NCI-H1048 (cell line): ENCODE data around the gene CAVIN1.
"Not testable (repeated sequence)": the region's sequence is repeated elsewhere in the genome, so short reads cannot be mapped to it uniquely, and the experiment has no call there.

Source experiments
- DNase-seq: peaks from one replicate; lab custom pipeline; 2025; lab: John Stamatoyannopoulos, UW

CAVIN1 gene

DNA sequence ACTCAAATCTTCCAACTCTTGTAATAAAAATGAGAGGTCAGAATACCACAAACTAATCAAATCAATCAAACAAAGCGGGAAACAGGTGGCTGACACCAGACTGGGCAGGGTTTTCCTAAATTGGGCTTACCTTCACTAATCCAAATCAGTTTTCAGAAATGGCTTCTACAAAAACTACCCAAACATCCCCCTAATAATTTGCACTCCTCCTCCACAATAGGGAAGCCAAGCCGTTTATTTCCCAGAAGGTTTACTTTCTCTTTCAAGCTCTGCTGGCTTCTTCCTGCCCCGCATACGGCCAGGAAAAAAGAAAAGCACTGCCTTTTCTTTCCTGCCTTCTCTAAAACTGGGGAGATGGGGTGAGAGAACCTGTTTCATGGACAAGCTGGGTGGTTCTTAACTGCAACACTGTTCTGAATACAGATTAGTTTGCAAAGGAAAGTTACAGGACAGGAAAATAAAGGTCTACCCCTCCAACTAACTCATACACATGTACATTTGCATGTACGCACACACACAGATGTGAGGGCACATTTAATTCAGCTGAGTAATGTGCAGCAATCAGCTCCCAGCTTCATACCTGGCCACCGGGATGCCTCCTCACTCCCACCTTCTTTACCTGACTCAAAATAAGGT is 44.0 kb downstream of the CAVIN1 start:
- DNase-seq = no peak

DNA sequence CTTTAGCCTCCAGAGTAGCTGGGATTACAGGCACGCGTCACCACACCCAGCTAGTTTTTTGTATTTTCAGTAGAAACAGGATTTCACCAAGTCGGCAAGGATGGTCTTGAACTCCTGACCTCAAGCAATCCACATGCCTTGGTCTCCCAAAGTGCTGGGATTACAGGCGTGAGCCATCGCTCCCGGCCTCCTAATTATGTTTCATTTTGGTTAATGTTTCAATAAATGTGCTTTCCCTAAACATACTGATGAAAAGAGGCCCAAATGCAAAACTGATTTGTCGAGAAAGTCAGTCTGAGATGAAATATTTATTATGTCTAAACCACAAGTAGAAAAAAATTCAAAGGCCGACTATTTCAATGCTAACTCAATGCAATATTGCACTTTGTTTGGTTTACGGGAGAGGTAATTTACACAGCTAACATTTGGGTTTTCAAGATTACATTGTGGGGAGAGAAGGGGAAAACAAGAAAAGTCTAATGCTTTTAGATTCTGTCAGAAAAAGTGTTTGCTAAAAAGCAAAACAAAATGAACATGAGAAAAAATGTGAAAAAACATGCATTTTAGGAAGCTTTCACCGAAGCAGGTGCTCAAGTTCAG is 44.6 kb downstream of the CAVIN1 start:
- no peak for DNase-seq

DNA sequence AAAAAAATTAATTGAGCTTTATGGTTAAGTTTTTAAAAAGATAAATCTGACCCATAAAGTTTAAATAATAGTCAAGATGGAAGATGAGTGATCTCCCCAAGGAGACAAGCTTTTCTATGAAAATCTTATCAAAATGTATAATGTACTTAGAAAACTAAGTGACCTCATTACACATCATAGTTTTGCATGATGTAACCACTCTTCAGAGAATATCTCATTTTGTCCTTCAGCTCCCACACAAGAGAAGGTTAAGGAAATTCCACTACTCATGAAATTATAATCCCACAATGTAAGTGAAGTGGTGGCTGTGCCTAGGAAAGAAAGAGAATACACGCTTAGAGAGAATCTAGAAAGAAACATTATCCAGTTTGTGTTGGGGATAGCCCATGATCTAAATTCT is 49.2 kb downstream of the CAVIN1 start:
- no peak for DNase-seq

DNA sequence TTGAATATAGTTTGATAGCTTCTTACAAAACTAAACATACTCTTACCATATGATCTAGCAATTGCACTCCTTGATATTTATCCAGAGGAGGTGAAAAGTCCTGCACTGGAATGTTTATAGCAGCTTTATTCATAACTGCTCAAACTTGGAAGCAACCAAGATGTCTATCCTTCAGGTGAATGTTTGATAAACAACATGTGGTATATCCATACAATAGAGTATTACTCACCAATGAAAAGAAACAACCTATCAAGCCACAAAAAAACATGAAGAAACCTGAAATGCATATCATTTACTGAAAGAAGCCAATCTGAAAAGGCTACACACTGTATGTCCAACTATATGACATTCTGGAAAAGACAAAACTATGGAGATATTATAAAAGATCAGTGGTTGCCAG is 50.9 kb downstream of the CAVIN1 start:
- no peak for DNase-seq

DNA sequence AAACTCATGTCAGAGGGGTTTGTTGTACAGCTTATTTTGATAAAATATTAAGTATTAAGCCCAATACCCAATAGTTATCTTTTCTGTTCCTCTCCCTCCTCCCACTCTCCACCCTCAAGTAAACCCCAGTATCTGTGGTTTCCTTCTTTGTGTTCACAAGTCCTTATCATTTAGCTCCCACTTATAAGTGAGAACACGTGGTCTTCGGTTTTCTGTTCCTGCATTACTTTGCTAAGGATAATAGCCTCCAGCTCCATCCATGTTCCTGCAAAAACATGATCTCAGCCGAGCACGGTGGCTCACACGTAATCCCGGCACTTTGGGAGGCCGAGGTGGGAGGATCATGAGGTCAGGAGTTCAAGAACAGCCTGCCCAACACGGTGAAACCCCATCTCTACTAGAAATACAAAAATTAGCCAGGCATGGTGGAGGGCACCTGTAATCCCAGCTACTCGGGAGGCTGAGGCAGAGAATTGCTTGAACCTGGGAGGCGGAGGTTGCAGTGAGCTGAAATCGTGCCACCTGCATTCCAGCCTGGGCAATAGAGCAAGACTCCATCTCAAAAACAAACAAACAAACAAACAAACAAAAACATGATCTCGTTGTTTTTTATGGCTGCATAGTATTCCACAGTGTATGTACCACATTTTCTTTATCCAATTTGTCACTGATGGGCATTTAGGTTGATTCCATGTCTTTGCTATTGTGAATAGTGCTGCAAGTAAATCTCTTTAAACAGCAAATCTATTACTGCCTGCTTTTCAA is 54.1 kb downstream of the CAVIN1 start:
- not testable (repeated sequence) for DNase-seq

DNA sequence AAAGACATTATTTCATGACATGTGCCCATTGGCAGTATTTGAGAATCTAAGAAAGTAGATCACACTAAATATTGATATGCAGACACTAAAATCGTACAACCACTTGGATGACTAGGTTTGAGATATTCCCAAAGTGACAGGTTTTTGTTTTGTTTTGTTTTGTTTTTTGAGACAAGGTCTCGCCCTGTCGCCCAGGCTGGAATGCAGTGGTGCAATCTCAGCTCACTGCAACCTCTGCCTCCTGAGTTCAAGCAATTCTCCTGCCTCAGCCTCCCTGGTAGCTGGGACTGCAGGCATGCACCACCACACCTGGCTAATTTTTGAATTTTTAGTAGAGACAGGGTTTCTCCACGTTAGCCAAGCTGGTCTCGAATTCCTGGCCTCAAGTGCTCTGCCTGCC is 54.7 kb downstream of the CAVIN1 start:
- not testable (repeated sequence) for DNase-seq

DNA sequence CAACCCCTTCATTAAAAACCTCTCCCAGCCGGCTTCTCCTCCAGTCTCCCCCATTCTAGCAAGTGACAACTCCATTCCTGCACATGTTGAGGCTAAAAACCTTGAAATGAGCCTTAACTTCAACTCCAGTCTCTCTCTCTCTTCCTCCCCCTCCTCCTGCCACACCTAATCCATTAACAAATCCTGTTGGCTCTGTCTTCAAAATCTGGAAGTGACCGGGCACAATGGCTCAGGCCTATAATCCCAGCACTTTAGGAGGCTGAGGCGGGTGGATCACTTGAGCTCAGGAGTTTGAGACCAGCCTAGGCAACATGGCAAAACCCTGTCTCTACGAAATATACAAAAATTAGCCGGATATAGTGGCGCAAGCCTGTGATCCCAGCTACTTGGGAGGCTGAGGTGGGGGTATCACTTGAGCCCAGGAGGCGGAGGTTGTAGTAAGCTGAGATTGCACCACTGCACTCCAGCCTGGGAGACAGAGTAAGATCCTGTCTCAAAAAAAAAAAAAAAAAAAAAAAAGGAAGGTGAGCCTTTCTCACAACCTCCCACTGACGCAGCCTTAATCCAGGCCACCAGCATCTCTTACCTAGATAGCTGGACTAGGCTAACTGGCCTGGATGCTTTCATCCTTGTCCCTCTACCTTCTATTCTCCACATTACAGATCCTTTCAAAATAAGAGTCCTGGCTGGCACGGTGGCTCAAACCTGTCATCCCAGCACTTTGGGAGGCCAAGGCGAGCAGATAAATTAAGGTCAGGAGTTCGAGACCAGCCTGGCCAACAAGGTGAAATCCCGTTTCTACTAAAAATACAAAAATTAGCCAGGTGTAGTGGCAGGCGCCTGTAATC is 56.7 kb downstream of the CAVIN1 start:
- not testable (repeated sequence) for DNase-seq

DNA sequence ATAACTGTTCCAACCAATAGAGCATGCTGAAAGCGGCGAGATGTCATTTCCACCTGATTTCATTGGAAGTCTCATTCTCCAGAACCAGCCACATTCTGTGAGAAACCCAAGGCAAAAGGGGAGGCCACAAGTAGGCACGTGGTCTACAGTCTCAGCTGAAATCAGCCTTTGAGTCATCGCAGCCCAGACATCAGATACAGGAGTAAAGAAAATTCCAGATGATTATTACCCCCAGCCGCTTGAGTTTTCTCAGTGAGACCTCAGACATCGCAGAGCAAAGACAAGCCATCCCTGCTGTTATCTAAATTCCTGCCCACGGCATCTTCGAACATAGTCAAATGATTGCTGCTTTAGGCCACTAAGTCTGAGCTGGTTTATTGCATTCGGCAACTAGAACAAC is 57.9 kb downstream of the CAVIN1 start:
- DNase-seq = no peak

DNA sequence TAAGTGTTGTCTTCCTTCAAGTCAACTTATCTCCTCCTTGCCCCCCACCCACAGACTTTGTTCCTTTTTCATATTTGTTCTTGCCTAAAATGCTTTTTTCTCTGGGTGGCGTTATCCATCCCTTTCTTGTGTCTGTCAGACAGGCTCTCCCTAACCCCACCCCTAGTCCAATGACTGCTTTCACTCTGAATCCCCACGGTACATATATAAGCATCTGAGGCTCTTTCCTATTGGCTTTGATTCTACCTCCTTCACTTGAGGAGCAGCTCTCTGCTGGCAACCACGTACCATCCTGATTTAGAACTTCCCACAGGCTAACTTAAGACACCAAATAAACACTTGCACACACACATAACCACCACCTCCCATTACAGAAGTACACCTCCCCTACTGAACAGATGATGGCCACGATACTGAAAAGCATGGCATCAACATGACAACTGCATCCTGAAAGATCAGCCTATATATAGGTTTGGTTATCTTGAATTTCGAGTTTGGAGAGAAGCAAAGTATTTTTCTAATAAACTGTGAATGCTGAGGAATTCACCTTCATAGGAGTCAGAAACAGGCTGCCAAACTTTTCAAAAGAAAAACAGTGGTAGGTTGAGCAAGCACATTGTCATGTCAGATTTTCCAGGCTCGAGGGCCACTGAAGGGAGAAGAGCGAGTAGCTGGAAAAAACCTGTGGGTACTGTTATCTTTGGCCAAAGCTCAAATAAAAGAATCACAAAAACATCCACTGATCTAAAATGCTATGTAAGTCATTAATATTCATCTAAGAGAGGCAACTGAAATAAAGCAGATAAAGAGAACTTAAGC is 59.1 kb downstream of the CAVIN1 start:
- no peak for DNase-seq

DNA sequence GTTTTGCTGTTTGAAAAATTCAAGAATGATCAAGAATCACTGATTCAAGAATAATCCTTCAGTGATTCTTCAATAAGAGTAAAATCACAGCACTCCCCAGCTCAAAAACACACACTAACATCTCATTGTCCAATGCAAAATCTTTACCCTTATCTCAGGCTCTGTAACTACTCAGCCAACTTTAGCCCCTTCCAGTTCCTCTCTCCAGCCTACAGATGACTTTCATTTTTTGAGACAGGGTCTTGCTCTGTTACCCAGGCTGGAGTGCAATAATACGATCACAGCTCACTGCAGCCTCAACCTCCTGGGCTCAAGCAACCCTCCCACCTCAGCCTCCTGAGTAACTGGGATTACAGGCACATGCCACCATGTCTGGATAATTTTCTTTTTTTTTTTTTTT is 59.8 kb downstream of the CAVIN1 start:
- DNase-seq = no peak

DNA sequence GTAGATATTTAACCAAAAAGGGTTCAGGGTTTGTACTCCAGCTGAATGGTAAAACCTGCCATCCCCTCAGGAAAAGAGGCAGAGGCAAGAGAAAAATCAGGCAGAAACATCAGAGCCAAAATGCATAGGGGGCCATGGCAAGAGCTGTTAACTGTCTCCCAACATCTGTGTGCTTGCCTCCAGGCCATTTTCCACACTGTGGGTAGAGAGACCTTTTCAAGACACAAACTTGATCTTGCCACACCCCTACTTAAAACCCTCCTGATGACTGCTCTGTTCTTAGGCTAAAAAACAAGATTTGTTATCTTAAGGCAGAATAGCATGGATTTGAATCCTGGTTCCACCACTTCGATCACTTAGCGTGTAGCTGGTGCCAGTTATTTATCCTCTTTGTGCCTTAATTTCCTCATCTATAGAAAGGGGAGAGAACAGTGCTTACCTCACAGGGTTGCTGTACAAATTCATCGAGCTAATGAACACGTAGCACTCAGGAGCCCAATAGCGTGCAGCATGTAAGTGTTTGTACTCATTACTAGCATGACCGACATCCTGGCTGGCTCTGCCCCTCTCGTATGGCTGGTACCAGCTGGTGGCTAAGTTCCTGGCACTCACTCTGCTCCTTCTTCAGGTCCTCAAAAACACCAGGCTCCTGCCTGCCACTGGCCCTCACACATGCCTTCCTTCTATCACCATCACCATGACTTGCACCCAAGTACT is 60.7 kb downstream of the CAVIN1 start:
- DNase-seq = no peak

DNA sequence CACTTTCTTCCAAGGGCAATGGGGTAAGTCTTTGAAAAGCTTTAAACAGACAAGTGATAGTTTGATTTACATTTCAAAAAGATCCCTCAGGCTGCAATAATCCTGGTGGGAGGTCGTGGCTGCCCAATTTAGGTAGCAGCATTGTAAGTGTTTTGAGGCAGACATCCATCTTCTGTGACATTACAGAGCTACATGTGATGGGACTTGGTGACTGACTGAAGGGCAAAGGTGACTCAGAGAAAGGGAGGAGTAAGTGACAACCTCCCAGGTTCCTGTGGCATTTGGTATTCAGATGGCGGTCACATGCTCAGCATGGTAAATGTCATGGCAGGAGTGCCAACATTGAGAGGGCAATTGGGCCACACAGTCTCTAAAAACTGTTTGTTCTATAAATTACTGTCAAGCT is 61.3 kb downstream of the CAVIN1 start:
- DNase-seq = no peak

DNA sequence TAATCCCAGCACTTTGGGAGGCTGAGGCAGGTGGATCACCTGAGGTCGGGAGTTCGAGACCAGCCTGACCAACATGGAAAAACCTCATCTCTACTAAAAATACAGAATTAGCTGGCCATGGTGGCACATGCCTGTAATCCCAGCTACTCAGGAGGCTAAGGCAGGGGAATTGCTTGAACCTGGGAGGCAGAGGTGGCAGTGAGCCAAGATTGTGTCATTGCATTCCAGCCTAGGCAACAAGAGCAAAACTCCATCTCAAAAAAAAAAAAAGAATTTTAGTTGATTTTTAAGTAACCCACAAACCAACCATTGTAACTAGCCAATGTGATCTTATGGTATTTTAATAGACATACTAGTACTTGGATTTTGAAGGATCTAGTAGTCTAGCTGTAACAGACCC is 62.7 kb downstream of the CAVIN1 start:
- DNase-seq = not testable (repeated sequence)

DNA sequence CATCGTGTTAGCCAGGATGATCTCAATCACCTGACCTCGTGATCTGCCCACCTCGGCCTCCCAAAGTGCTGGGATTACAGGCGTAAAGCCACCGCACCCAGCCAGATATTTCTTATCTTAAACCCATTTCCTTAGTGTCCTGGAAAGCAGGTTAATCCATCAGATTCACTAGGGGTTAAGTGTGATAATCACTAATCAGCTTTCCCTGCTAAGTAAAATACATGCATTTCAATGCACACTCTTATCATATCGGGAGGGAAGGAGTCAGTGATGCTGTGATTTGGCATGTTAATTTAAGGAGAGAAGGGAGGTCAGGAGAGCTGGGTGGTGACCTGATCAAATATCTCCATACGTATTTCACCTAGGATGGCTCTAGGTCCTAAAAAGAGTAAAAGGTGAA is 63.9 kb downstream of the CAVIN1 start:
- no peak for DNase-seq

DNA sequence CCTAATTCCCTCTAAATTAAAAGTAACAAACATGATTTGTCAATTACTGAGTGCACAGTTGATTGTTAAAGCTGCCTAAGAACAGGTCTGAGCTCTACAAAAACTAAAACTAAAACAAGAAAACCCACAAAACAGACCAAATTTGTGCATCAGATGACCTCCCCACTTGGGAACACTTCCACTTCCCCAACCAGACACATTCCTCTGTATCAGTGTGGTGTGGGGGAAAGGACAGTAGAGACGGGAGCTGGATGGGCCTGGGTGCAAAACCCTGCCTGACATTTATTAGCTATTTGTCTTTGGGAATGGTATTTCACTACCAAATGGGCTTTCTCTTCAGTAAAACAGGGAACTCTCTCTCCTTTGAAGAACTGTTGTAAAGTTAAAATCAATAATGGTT is 64.6 kb downstream of the CAVIN1 start:
- no peak for DNase-seq

DNA sequence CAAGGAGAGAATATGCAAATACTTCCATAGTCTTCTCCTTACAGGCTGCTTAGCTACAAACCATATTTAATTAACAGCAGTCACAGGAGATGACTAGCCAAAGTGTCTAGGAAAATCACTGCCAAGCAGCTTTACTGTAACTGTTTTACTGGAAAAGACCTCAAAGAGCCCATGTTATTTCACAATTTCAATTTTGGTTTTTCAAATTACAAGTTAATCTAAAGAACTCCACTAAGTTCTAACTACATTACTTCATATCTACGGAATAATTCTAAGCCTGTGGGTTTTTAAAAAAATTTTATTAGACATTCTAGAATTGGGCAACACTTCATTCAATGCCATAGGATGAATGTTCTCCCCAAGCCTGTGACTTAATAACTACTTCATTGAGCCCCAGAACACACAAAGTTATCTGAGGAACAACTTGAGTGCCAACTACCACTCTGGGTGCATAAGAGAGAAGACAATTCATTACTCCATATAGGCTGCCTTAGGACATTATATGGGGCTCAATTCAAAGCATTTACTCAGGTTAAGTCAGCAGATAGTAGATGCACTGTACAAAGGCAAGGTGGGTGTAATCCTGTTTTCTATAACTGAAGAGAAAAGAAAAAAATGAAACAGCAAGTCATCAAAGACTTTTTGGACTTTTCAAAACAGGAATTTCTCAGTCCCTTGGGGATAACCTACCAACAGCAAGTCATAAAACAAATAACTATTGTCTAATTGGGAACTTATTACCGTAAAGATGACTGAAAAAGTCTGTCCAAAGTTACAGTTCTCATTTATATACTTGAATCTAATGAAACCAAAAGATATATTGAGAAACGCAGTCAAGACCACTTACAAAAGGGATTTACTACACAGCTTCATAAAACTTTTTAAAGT is 67.9 kb downstream of the CAVIN1 start:
- DNase-seq = no peak
